ENCODE results near the gene NTM.
A peak's percentile ranks its signal among the peaks of the same experiment; 100 is the strongest.

The NTM gene

GRCh38 chr11:132307309-132308020, 937.0 kb downstream of the NTM start:
- no peaks in the 10 kb centered on the region for H3K36me3 ChIP-seq (ENCODE audit: control insufficient read depth, insufficient read depth, low read length)
- no peak overlapping the region for H3K9ac ChIP-seq (ENCODE audit: low read length)
- H3K56ac ChIP-seq (ENCODE audit: low read length) = no peak overlapping the region
- H2AK5ac ChIP-seq (ENCODE audit: low read length) = no peak overlapping the region
- H3K23ac ChIP-seq (ENCODE audit: low read length) = no peak overlapping the region
- H2BK120ac ChIP-seq (ENCODE audit: low read depth, low read length) = no peak overlapping the region
- no peak overlapping the region for H3K4me2 ChIP-seq (ENCODE audit: low read length)
- no peaks in the 10 kb centered on the region for H3K4me1 ChIP-seq (ENCODE audit: control insufficient read depth, low read depth, low read length)
- H2BK15ac ChIP-seq (replicated peaks; ENCODE audit: low read depth) = no peak overlapping the region
- H3K79me1 ChIP-seq (ENCODE audit: low read length) = no peaks in the 10 kb centered on the region
- H3K4ac ChIP-seq (ENCODE audit: low read depth, low read length) = no peak overlapping the region
- no peak overlapping the region for H2BK5ac ChIP-seq (ENCODE audit: low read length)
- no peaks in the 10 kb centered on the region for H3K79me2 ChIP-seq (ENCODE audit: control insufficient read depth, insufficient read depth, low read length)
- no peak overlapping the region for H3K27ac ChIP-seq (ENCODE audit: low read depth, low read length)
- no peak overlapping the region for H4K5ac ChIP-seq (ENCODE audit: low read length)
- WGBS (ENCODE audit: extremely low coverage, insufficient coverage, low lambda C conversion rate) = no CpG with 5 or more reads among the region's 21 CpGs
- DNase-seq = no peak
- no peak overlapping the region for H4K8ac ChIP-seq (ENCODE audit: low read depth, low read length)
- no peaks in the 10 kb centered on the region for H3K27me3 ChIP-seq (ENCODE audit: insufficient read depth, low read length, poor library complexity)
- H3K18ac ChIP-seq (ENCODE audit: low read length) = no peak overlapping the region
- no peak overlapping the region for H3K4me3 ChIP-seq (ENCODE audit: low read length)

DNA sequence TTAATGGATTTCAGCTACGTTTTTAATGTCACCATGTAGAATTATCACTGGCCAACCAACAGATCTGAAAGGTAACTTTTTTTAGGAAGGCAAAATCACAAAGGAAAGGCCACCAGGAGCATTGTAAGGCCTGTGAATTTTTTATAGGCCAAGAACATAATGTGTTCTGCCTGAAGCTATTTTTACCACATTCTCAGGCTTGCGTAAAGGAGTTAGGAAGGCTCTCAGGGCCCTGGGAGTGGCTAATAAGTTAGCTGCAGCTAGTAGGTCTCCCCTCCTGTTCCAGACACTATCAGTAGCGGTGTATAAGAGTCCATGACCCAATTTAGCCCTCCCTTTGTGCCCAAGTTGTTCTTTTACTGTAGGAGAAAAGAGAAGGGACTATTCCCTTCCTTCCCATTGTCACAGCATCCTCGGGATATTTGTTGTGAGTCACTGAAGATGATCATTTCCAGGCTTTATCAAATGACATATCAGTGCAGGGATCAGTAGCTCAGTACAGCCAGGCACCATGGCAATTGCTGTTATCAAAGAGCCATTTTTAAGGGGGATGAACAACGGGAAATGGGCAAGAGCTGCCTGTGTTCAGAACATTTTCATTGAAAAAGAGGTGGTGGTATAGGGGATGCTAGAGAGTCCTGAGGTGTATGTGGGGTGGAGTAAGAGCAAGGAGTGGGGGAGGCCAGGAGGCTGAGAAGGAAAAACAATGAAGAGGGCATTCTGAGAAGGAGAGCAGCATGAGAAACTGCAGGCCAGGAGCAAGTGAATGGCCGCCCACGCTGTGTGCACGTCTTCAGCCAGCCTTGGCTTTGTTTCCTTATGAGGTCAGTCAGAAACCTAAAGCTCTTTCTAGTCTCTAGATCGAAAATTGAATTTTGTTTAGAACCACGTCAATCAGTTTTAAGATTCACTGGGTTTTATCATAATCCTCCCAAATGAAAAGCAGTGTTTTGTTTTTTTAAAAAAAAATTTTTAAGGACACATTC, 940.3 kb downstream of the NTM start:
- no CpG with 5 or more reads among the region's 10 CpGs for WGBS (ENCODE audit: extremely low coverage, insufficient coverage, low lambda C conversion rate)
- Histone ChIP-seq H3K79me1 (ENCODE audit: low read length) (no peaks in the 10 kb centered on the region), H4K5ac (ENCODE audit: low read length) (no peak overlapping the region), H4K8ac (ENCODE audit: low read depth, low read length) (no peak overlapping the region), H2BK15ac (replicated peaks; ENCODE audit: low read depth) (no peak overlapping the region), H3K18ac (ENCODE audit: low read length) (no peak overlapping the region), H3K4me3 (ENCODE audit: low read length) (no peak overlapping the region), H3K4me1 (ENCODE audit: control insufficient read depth, low read depth, low read length) (no peaks in the 10 kb centered on the region), H3K9ac (ENCODE audit: low read length) (no peak overlapping the region), H3K27ac (ENCODE audit: low read depth, low read length) (no peak overlapping the region), H3K4me2 (ENCODE audit: low read length) (no peak overlapping the region), H3K27me3 (ENCODE audit: insufficient read depth, low read length, poor library complexity) (no peaks in the 10 kb centered on the region), H2AK5ac (ENCODE audit: low read length) (no peak overlapping the region), H3K23ac (ENCODE audit: low read length) (no peak overlapping the region), H2BK5ac (ENCODE audit: low read length) (no peak overlapping the region), H3K4ac (ENCODE audit: low read depth, low read length) (no peak overlapping the region), H3K36me3 (ENCODE audit: control insufficient read depth, insufficient read depth, low read length) (no peaks in the 10 kb centered on the region), H3K79me2 (ENCODE audit: control insufficient read depth, insufficient read depth, low read length) (no peaks in the 10 kb centered on the region), H2BK120ac (ENCODE audit: low read depth, low read length) (no peak overlapping the region), H3K56ac (ENCODE audit: low read length) (no peak overlapping the region)
- DNase-seq = no peak

DNA sequence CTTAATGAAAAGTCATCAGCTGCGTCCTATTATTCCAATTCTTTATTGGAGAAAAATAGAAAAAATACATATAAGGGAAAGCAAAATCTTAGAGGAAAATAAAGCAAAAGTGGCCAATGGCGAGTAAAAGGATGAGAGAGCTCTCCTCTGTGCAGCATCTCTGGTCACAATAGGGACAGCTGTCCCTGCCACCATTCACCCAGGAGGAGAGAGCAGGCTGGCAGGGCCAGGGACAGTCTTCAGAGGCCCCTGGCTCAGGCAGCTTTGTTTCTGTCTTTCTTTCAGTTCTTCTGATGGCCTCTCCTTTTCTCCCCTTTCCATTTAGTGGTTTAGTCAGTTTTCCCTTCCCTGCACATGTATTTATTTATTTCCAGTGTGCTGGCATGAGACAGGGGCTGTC, 941.3 kb downstream of the NTM start:
- Histone ChIP-seq H3K27me3 (ENCODE audit: insufficient read depth, low read length, poor library complexity) (no peaks in the 10 kb centered on the region), H3K9ac (ENCODE audit: low read length) (no peak overlapping the region), H3K36me3 (ENCODE audit: control insufficient read depth, insufficient read depth, low read length) (no peaks in the 10 kb centered on the region), H3K23ac (ENCODE audit: low read length) (no peak overlapping the region), H3K79me1 (ENCODE audit: low read length) (no peaks in the 10 kb centered on the region), H2BK15ac (replicated peaks; ENCODE audit: low read depth) (no peak overlapping the region), H3K18ac (ENCODE audit: low read length) (no peak overlapping the region), H4K5ac (ENCODE audit: low read length) (no peak overlapping the region), H3K4me2 (ENCODE audit: low read length) (no peak overlapping the region), H2AK5ac (ENCODE audit: low read length) (no peak overlapping the region), H3K56ac (ENCODE audit: low read length) (no peak overlapping the region), H3K79me2 (ENCODE audit: control insufficient read depth, insufficient read depth, low read length) (no peaks in the 10 kb centered on the region), H3K27ac (ENCODE audit: low read depth, low read length) (no peak overlapping the region), H4K8ac (ENCODE audit: low read depth, low read length) (no peak overlapping the region), H3K4me1 (ENCODE audit: control insufficient read depth, low read depth, low read length) (no peaks in the 10 kb centered on the region), H2BK5ac (ENCODE audit: low read length) (no peak overlapping the region), H2BK120ac (ENCODE audit: low read depth, low read length) (no peak overlapping the region), H3K4me3 (ENCODE audit: low read length) (no peak overlapping the region), H3K4ac (ENCODE audit: low read depth, low read length) (no peak overlapping the region)
- WGBS (ENCODE audit: extremely low coverage, insufficient coverage, low lambda C conversion rate) = no CpG with 5 or more reads among the region's 2 CpGs
- DNase-seq = no peak

- no peaks in the 10 kb centered on the region for H3K79me2 ChIP-seq (ENCODE audit: control insufficient read depth, insufficient read depth, low read length)
- no peak overlapping the region for H2BK5ac ChIP-seq (ENCODE audit: low read length)
- H2AK5ac ChIP-seq (ENCODE audit: low read length) = no peak overlapping the region
- no peaks in the 10 kb centered on the region for H3K36me3 ChIP-seq (ENCODE audit: control insufficient read depth, insufficient read depth, low read length)
- H3K4me3 ChIP-seq (ENCODE audit: low read length) = no peak overlapping the region
- H3K23ac ChIP-seq (ENCODE audit: low read length) = no peak overlapping the region
- H3K79me1 ChIP-seq (ENCODE audit: low read length) = no peaks in the 10 kb centered on the region
- no peak overlapping the region for H3K56ac ChIP-seq (ENCODE audit: low read length)
- no peak overlapping the region for H3K4ac ChIP-seq (ENCODE audit: low read depth, low read length)
- no peak overlapping the region for H4K5ac ChIP-seq (ENCODE audit: low read length)
- no peaks in the 10 kb centered on the region for H3K27me3 ChIP-seq (ENCODE audit: insufficient read depth, low read length, poor library complexity)
- no peak for DNase-seq
- no peak overlapping the region for H3K27ac ChIP-seq (ENCODE audit: low read depth, low read length)
- no peak overlapping the region for H3K18ac ChIP-seq (ENCODE audit: low read length)
- H2BK15ac ChIP-seq (replicated peaks; ENCODE audit: low read depth) = no peak overlapping the region
- no peaks in the 10 kb centered on the region for H3K4me1 ChIP-seq (ENCODE audit: control insufficient read depth, low read depth, low read length)
- H3K4me2 ChIP-seq (ENCODE audit: low read length) = no peak overlapping the region
- no peak overlapping the region for H2BK120ac ChIP-seq (ENCODE audit: low read depth, low read length)
- no peak overlapping the region for H3K9ac ChIP-seq (ENCODE audit: low read length)
- no CpG with 5 or more reads among the region's 5 CpGs for WGBS (ENCODE audit: extremely low coverage, insufficient coverage, low lambda C conversion rate)
- H4K8ac ChIP-seq (ENCODE audit: low read depth, low read length) = no peak overlapping the region
Observed at GRCh38 chr11:132312161-132312560, 941.7 kb downstream of the NTM start.

DNA sequence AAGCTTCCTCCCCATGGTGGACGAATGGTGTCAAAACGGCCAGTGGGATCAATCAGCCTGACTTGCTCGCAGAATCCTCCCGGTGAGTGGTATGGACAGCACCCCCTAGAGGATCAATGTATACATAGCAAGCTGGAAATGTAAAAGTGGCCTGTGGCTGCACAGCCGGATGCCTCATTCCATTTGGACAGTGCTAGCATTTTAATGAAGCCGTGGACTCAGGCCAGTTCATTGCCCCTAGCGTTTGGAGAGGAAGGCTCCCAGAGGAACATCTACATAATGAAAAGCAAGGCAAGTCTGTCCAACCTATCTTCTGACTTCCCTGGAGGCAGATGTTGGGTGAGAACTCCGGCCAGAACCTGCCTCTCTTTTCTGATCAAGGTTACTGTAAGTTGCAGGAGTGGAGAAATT, 942.3 kb downstream of the NTM start:
- H3K18ac ChIP-seq (ENCODE audit: low read length) = no peak overlapping the region
- H2BK15ac ChIP-seq (replicated peaks; ENCODE audit: low read depth) = no peak overlapping the region
- H3K23ac ChIP-seq (ENCODE audit: low read length) = no peak overlapping the region
- no CpG with 5 or more reads among the region's 8 CpGs for WGBS (ENCODE audit: extremely low coverage, insufficient coverage, low lambda C conversion rate)
- no peak overlapping the region for H3K9ac ChIP-seq (ENCODE audit: low read length)
- no peak overlapping the region for H2BK120ac ChIP-seq (ENCODE audit: low read depth, low read length)
- H2BK5ac ChIP-seq (ENCODE audit: low read length) = no peak overlapping the region
- no peak overlapping the region for H4K8ac ChIP-seq (ENCODE audit: low read depth, low read length)
- no peaks in the 10 kb centered on the region for H3K79me2 ChIP-seq (ENCODE audit: control insufficient read depth, insufficient read depth, low read length)
- peak; percentile 76 for DNase-seq
- no peak overlapping the region for H3K4ac ChIP-seq (ENCODE audit: low read depth, low read length)
- no peaks in the 10 kb centered on the region for H3K36me3 ChIP-seq (ENCODE audit: control insufficient read depth, insufficient read depth, low read length)
- no peak overlapping the region for H3K27ac ChIP-seq (ENCODE audit: low read depth, low read length)
- H3K79me1 ChIP-seq (ENCODE audit: low read length) = no peaks in the 10 kb centered on the region
- no peak overlapping the region for H2AK5ac ChIP-seq (ENCODE audit: low read length)
- no peak overlapping the region for H4K5ac ChIP-seq (ENCODE audit: low read length)
- H3K4me1 ChIP-seq (ENCODE audit: control insufficient read depth, low read depth, low read length) = no peaks in the 10 kb centered on the region
- no peaks in the 10 kb centered on the region for H3K27me3 ChIP-seq (ENCODE audit: insufficient read depth, low read length, poor library complexity)
- no peak overlapping the region for H3K56ac ChIP-seq (ENCODE audit: low read length)
- H3K4me3 ChIP-seq (ENCODE audit: low read length) = no peak overlapping the region
- no peak overlapping the region for H3K4me2 ChIP-seq (ENCODE audit: low read length)

Data from mesendoderm (in vitro differentiated cells).